Upper lobe of left lung (tissue), 4 donors: ENCODE data around the gene CCN5.

Source experiments
- CTCF ChIP-seq, 6 experiments: fragments of 450-650 bp in 4 of 6; fragments of 200-600 bp in 2 of 6; sonication (generic) in 2 of 6; IDR thresholded peaks; one replicate each; pipeline ENCODE4 v1.5.1; 2016 to 2019; ENCODE audit warnings: antibody characterized with exemption in 6 of 6
- POLR2A ChIP-seq, 4 donors: fragments of 450-650 bp; IDR thresholded peaks; one replicate each; pipeline ENCODE4 v1.5.1; 2016 to 2017; ENCODE audit warnings: antibody characterized with exemption in 4 of 4, mild to moderate bottlenecking in 2 of 4
- POLR2AphosphoS5 ChIP-seq, 2 donors: sonication (generic); formaldehyde crosslinking; IDR thresholded peaks; one replicate each; pipeline ENCODE4 v1.5.1; 2017; ENCODE audit warnings: antibody characterized with exemption in 2 of 2

DNA sequence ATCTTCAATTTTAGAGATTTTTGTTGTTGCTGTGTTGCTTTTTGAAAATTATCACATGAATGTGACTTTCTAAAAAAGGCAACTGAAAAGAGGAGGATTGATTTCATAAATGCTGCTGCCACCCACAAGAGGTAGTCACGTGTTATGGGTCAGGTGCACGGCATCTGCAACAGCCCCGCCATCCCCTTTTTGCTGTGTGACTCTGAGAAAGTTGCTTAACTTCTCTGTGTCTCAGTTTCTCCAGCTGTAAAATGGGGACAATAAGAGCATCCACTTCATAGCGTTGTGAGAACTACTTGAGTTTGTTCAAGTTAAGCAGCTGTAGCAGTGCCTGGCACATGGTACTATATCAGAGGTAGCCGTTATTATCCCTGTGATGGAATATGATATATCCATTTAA is 10.7 kb downstream of the CCN5 start:
- TF ChIP-seq CTCF (IDR thresholded peaks at IDR 0.05) (no peak), POLR2A (IDR thresholded peaks at IDR 0.05) (no peak), POLR2AphosphoS5 (IDR thresholded peaks at IDR 0.05) (no peak)
